B cell (primary cell): ENCODE measurements around the gene ALPK3. TPM values are rescaled to one million over a fixed set of nuclear protein-coding genes. Genes with fewer than 3 reads are reported as not detected.

Experiments
- ATAC-seq: fragments of 200-7000 bp; cut with Tn5 transposase; one replicate; pipeline ENCODE4 v1.10.0; 2021; ENCODE audit warnings: low read depth, mild to moderate bottlenecking, moderate number of reproducible peaks, moderate library complexity
- CTCF ChIA-PET: fragments of 350-600 bp; sonication (Branson Sonifier 250); formaldehyde crosslinking; loops from one replicate; lab custom pipeline; 2021; ENCODE audit warnings: antibody characterized with exemption, inconsistent platforms; lab: Charles Lee
- POLR2A ChIA-PET: fragments of 350-600 bp; sonication (Branson Sonifier 250); formaldehyde crosslinking; loops from one replicate; lab custom pipeline; 2021; ENCODE audit warnings: antibody characterized with exemption; lab: Charles Lee
- DNase-seq: peaks from one replicate; pipeline ENCODE4 v3.0.0; 2013
- H2AFZ ChIP-seq: 2 replicates; pipeline ENCODE4 v1.6.1; 2012; ENCODE audit warnings: mild to moderate bottlenecking, low read depth, low read length; ENCODE audit not compliant: insufficient read depth, poor library complexity, severe bottlenecking
- H3K27ac ChIP-seq, 2 donors: 1 replicate in 1 of 2; 2 replicates in 1 of 2; pipeline ENCODE4 v1.5.1; 2012 to 2013; ENCODE audit warnings: low read length in 2 of 2, mild to moderate bottlenecking in 2 of 2, moderate library complexity in 1 of 2
- H3K27me3 ChIP-seq, 4 experiments: fragments of 200-600 bp in 1 of 4; sonication (generic) in 1 of 4; replicated peaks in 1 of 4; 1 replicate in 2 of 4; 2 replicates in 2 of 4; pipeline versions ENCODE4 v1.6.1 to v1.7.0; 2013 to 2016; ENCODE audit warnings: low read length in 3 of 4, mild to moderate bottlenecking in 2 of 4, mixed read lengths in 1 of 4, moderate library complexity in 1 of 4; ENCODE audit not compliant: insufficient read depth in 4 of 4, control insufficient read depth in 3 of 4; ENCODE audit errors: control extremely low read depth in 1 of 4
- H3K36me3 ChIP-seq, 2 experiments: replicated peaks in 1 of 2; 1 replicate in 1 of 2; 2 replicates in 1 of 2; pipeline versions ENCODE4 v1.6.1 to v1.7.1; 2013; ENCODE audit warnings: low read length in 1 of 2; ENCODE audit not compliant: insufficient read depth in 2 of 2, control insufficient read depth in 1 of 2; ENCODE audit errors: control extremely low read depth in 1 of 2, extremely low read depth in 1 of 2
- H3K4me1 ChIP-seq, 2 donors: fragments of 200-600 bp in 1 of 2; sonication (generic) in 1 of 2; 1 replicate in 1 of 2; 2 replicates in 1 of 2; pipeline versions ENCODE4 v1.5.1 to v1.6.1; 2013 to 2017; ENCODE audit warnings: low read length in 2 of 2; ENCODE audit not compliant: control insufficient read depth in 2 of 2, insufficient read depth in 2 of 2
- H3K4me2 ChIP-seq: replicated peaks from 2 replicates; pipeline ENCODE3; 2012; ENCODE audit warnings: mild to moderate bottlenecking, low read depth, low read length; ENCODE audit not compliant: poor library complexity, severe bottlenecking
- H3K4me3 ChIP-seq, 5 experiments: fragments of 200-600 bp in 1 of 5; sonication (generic) in 1 of 5; 1 replicate in 3 of 5; 2 replicates in 2 of 5; pipeline versions ENCODE4 v1.5.1 to v1.7.0; 2011 to 2016; ENCODE audit warnings: low read length in 4 of 5, mild to moderate bottlenecking in 4 of 5, low read depth in 2 of 5, control low read depth in 1 of 5, moderate library complexity in 1 of 5; ENCODE audit not compliant: insufficient read depth in 1 of 5; ENCODE audit errors: control extremely low read depth in 1 of 5, extremely low read depth in 1 of 5
- H3K79me2 ChIP-seq: fragments of 200-600 bp; sonication (generic); one replicate; pipeline ENCODE4 v1.6.0; 2016; ENCODE audit warnings: low read length; ENCODE audit not compliant: control insufficient read depth, insufficient read depth
- H3K9ac ChIP-seq: fragments of 200-600 bp; sonication (generic); 2 replicates; pipeline ENCODE4 v1.6.1; 2017; ENCODE audit warnings: mild to moderate bottlenecking, low read length, moderate library complexity
- H3K9me3 ChIP-seq, 3 donors: one replicate each; pipeline versions ENCODE4 v1.6.1 to v1.7.1; 2013; ENCODE audit warnings: low read length in 2 of 3; ENCODE audit not compliant: control insufficient read depth in 2 of 3, insufficient read depth in 1 of 3; ENCODE audit errors: control extremely low read depth in 1 of 3
- H4K20me1 ChIP-seq: 2 replicates; pipeline ENCODE4 v1.6.0; 2012; ENCODE audit warnings: mild to moderate bottlenecking, low read length; ENCODE audit not compliant: insufficient read depth, control insufficient read depth, poor library complexity, severe bottlenecking
- H3K27ac Mint-ChIP-seq: one replicate; pipeline ENCODE4 v1.8.0; 2021; ENCODE audit warnings: mixed read lengths
- H3K27me3 Mint-ChIP-seq: one replicate; pipeline ENCODE4 v1.8.0; 2021; ENCODE audit warnings: mixed read lengths
- H3K4me1 Mint-ChIP-seq: one replicate; pipeline ENCODE4 v1.8.0; 2021; ENCODE audit warnings: mixed read lengths
- H3K4me3 Mint-ChIP-seq: one replicate; pipeline ENCODE4 v1.8.0; 2021; ENCODE audit warnings: mixed read lengths
- H3K9me3 Mint-ChIP-seq: one replicate; pipeline ENCODE4 v1.8.0; 2022; ENCODE audit warnings: mixed read lengths; ENCODE audit not compliant: insufficient read depth
- EZH2 ChIP-seq: IDR thresholded peaks from 2 replicates; pipeline ENCODE4 v1.6.1; 2012; ENCODE audit warnings: borderline replicate concordance, low read depth, mild to moderate bottlenecking, moderate library complexity, low read length; ENCODE audit not compliant: insufficient read depth, poor library complexity, severe bottlenecking
- WGBS: methylation state at CpG from one replicate; pipeline ENCODE4 v1.1.5; 2013; ENCODE audit warnings: missing lambda C conversion rate; ENCODE audit not compliant: insufficient coverage; 5-methylcytosine and 5-hydroxymethylcytosine counted together
- intact Hi-C: fragments of 100-400 bp; cut with micrococcal nuclease; formaldehyde crosslinking; loops from one replicate; pipeline ENCODE4 v1.10.0; 2022
- polyA plus RNA-seq: library from polyadenylated mRNA; depleted of rRNA; stranded (reverse); fragments of >200 nt; gene quantifications from 2 replicates; pipeline ENCODE4 v1.2.3, GENCODE V29; 2012
- total RNA-seq, 2 donors: library from RNA; stranded (reverse); fragments of 120-200 nt in 1 of 2; gene quantifications; 1 replicate in 1 of 2; 2 replicates in 1 of 2; pipeline versions ENCODE4 v1.2.3 to v1.2.4, GENCODE V29; 2013 to 2022
- TF ChIP-seq, protein P1 (sequence below): fragments of 200-600 bp; IDR thresholded peaks from one replicate; pipeline ENCODE4 v1.8.0; 2022; ENCODE audit warnings: antibody characterized with exemption, mild to moderate bottlenecking

Gene ALPK3
- total and polyA plus RNA-seq, 2 donors (not counting 1 experiment from before 2014, with no cell fraction given), result 0.07 to 0.15 TPM

DNA sequence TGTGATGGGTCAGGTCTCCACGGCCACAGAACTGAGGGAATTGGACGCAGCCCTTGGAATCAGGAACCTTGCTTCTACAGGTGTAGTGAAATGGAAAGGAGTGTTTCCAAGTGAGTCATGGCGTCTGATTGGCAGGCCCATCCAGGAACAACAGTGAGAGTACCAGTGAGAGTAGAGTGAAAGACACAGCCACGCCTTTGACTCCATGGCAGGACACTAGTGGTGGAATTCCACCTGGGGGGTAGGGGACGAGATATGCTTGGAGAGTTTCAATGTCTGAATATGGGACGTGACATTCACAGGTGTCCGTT lies 64.3 kb downstream of the ALPK3 start:
- Histone ChIP-seq H3K27me3 (no peaks in the 10 kb centered on the region), H3K9ac (no peak overlapping the region), H3K27ac (no peak overlapping the region), H3K36me3 (no peaks in the 10 kb centered on the region), H3K9me3 (no peaks in the 10 kb centered on the region), H3K4me1 (no peaks in the 10 kb centered on the region), H3K79me2 (no peaks in the 10 kb centered on the region), H2AFZ (no peak overlapping the region), H4K20me1 (no peaks in the 10 kb centered on the region), H3K4me2 (no peak overlapping the region), H3K4me3 (no peak overlapping the region)
- ChIA-PET POLR2A (no interaction called here), CTCF (interaction anchor here (0.7 to 1.9 kb wide), 3 partner anchors 71 to 294 kb away, joined by 3 to 8 read pairs (median 3); no protein-coding TSS in a partner anchor)
- H3K4me3 Mint-ChIP-seq, result no peak overlapping the region
- DNase-seq, result no peak
- intact Hi-C loops, result no loop called here
- H3K27me3 Mint-ChIP-seq, result no peaks in the 10 kb centered on the region
- no peaks in the 10 kb centered on the region for H3K9me3 Mint-ChIP-seq
- no peak for TF ChIP-seq EZH2
- TF ChIP-seq, protein P1, sequence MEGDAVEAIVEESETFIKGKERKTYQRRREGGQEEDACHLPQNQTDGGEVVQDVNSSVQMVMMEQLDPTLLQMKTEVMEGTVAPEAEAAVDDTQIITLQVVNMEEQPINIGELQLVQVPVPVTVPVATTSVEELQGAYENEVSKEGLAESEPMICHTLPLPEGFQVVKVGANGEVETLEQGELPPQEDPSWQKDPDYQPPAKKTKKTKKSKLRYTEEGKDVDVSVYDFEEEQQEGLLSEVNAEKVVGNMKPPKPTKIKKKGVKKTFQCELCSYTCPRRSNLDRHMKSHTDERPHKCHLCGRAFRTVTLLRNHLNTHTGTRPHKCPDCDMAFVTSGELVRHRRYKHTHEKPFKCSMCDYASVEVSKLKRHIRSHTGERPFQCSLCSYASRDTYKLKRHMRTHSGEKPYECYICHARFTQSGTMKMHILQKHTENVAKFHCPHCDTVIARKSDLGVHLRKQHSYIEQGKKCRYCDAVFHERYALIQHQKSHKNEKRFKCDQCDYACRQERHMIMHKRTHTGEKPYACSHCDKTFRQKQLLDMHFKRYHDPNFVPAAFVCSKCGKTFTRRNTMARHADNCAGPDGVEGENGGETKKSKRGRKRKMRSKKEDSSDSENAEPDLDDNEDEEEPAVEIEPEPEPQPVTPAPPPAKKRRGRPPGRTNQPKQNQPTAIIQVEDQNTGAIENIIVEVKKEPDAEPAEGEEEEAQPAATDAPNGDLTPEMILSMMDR, result no peak
- H3K27ac Mint-ChIP-seq, result no peak overlapping the region
- no peaks in the 10 kb centered on the region for H3K4me1 Mint-ChIP-seq
- ATAC-seq, result no peak
- 89% methylated on average over 4 of the region's 7 CpGs for WGBS

DNA sequence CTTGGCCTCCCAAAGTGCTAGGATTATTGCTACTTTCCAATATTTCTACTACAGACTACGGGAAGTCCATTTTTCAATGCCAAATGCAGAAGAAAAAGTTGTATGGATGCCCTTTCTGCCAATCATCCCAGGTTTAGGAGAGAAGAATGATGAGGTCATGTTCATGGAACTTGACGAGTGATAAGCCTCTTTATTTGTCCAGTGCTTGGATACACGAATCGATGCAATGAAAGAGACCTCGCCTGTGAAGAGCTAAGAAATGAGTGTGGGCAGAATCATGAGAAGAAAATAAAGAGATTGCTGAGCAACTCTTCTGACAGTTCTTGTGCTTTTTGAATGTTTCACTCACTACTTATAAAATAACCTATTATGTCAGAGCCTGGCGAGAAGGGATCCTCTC lies 66.3 kb downstream of the ALPK3 start:
- Histone ChIP-seq H3K4me1 (no peaks in the 10 kb centered on the region), H3K27ac (no peak overlapping the region), H3K4me3 (no peak overlapping the region), H3K9ac (no peak overlapping the region), H3K27me3 (no peaks in the 10 kb centered on the region), H4K20me1 (no peaks in the 10 kb centered on the region), H2AFZ (no peak overlapping the region), H3K79me2 (no peaks in the 10 kb centered on the region), H3K36me3 (no peaks in the 10 kb centered on the region), H3K4me2 (no peak overlapping the region), H3K9me3 (no peaks in the 10 kb centered on the region)
- Mint-ChIP-seq H3K4me1 (no peaks in the 10 kb centered on the region), H3K4me3 (no peak overlapping the region), H3K27me3 (no peaks in the 10 kb centered on the region), H3K27ac (no peak overlapping the region), H3K9me3 (no peaks in the 10 kb centered on the region)
- 100% methylated on average over 4 of the region's 6 CpGs for WGBS
- ATAC-seq (no peak), DNase-seq (no peak)
- ChIA-PET POLR2A (no interaction called here), CTCF (no interaction called here)
- TF ChIP-seq, protein P1, result no peak
- TF ChIP-seq EZH2, result no peak
- intact Hi-C loops, result no loop called here
